Measurements from ENCODE around the gene MREG.

Gene MREG

DNA sequence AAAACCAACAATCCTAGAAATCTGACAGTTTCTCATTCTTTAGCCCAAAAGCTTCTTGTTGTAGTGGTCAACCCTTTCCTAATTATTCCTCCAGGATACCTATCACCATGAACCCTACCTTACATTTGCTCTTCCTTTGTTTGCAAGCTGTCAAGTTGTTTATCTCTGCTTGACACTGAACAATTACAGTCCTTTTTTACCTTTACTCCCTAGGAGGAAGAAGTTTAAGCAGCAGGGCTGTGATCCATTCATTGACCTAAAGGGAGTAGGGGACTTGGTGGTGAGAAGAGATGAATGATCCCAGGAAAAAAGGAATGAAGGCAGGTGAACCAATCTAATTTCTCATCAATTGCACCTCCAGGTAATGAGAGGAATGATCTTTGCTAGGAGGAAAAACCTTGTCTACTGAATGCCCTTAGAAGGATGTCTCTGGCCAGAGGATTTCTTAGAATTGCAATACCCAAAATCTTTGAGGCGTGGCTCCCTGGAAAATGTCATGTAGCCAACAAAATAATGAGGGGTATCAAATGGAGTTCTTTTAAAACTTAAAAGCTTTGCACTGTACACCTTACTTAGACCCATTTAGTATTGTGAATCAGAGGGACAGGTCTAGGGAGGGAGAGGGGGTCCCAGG is 47.7 kb downstream of the MREG start:
- no peak for TF ChIP-seq FOXP2 (optimal IDR thresholded peaks at IDR 0.05; ENCODE audit: borderline replicate concordance, extremely low read depth, extremely low read length, insufficient read depth)
- no peak for TF ChIP-seq TAF1 (IDR thresholded peaks at IDR 0.05; ENCODE audit: borderline replicate concordance, insufficient read depth, low read length)
- TF ChIP-seq SIN3A (IDR thresholded peaks at IDR 0.05; ENCODE audit: borderline replicate concordance, insufficient read depth, low read length): no peak
- TF ChIP-seq POLR2AphosphoS5 (IDR thresholded peaks at IDR 0.05; ENCODE audit: low read depth, low read length): no peak
- TF ChIP-seq, protein P1, sequence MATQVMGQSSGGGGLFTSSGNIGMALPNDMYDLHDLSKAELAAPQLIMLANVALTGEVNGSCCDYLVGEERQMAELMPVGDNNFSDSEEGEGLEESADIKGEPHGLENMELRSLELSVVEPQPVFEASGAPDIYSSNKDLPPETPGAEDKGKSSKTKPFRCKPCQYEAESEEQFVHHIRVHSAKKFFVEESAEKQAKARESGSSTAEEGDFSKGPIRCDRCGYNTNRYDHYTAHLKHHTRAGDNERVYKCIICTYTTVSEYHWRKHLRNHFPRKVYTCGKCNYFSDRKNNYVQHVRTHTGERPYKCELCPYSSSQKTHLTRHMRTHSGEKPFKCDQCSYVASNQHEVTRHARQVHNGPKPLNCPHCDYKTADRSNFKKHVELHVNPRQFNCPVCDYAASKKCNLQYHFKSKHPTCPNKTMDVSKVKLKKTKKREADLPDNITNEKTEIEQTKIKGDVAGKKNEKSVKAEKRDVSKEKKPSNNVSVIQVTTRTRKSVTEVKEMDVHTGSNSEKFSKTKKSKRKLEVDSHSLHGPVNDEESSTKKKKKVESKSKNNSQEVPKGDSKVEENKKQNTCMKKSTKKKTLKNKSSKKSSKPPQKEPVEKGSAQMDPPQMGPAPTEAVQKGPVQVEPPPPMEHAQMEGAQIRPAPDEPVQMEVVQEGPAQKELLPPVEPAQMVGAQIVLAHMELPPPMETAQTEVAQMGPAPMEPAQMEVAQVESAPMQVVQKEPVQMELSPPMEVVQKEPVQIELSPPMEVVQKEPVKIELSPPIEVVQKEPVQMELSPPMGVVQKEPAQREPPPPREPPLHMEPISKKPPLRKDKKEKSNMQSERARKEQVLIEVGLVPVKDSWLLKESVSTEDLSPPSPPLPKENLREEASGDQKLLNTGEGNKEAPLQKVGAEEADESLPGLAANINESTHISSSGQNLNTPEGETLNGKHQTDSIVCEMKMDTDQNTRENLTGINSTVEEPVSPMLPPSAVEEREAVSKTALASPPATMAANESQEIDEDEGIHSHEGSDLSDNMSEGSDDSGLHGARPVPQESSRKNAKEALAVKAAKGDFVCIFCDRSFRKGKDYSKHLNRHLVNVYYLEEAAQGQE (IDR thresholded peaks at IDR 0.05; ENCODE audit: insufficient read depth in 1 of 2, low read depth in 2 of 2, low read length in 2 of 2): no peak

- no peak for TF ChIP-seq FOXP2 (optimal IDR thresholded peaks at IDR 0.05; ENCODE audit: borderline replicate concordance, extremely low read depth, extremely low read length, insufficient read depth)
- TF ChIP-seq, protein P1 (IDR thresholded peaks at IDR 0.05; ENCODE audit: insufficient read depth in 1 of 2, low read depth in 2 of 2, low read length in 2 of 2): no peak
- TF ChIP-seq TAF1 (IDR thresholded peaks at IDR 0.05; ENCODE audit: borderline replicate concordance, insufficient read depth, low read length): no peak
- no peak for TF ChIP-seq POLR2AphosphoS5 (IDR thresholded peaks at IDR 0.05; ENCODE audit: low read depth, low read length)
- TF ChIP-seq SIN3A (IDR thresholded peaks at IDR 0.05; ENCODE audit: borderline replicate concordance, insufficient read depth, low read length): no peak
Measured at GRCh38 chr2:215961981-215962380, 51.4 kb downstream of the MREG start.

- TF ChIP-seq TAF1 (IDR thresholded peaks at IDR 0.05; ENCODE audit: borderline replicate concordance, insufficient read depth, low read length) (no peak), POLR2AphosphoS5 (IDR thresholded peaks at IDR 0.05; ENCODE audit: low read depth, low read length) (no peak), FOXP2 (optimal IDR thresholded peaks at IDR 0.05; ENCODE audit: borderline replicate concordance, extremely low read depth, extremely low read length, insufficient read depth) (no peak), SIN3A (IDR thresholded peaks at IDR 0.05; ENCODE audit: borderline replicate concordance, insufficient read depth, low read length) (no peak)
- TF ChIP-seq, protein P1 (IDR thresholded peaks at IDR 0.05; ENCODE audit: insufficient read depth in 1 of 2, low read depth in 2 of 2, low read length in 2 of 2): no peak
Measured at GRCh38 chr2:215958257-215958656, 55.1 kb downstream of the MREG start.

DNA sequence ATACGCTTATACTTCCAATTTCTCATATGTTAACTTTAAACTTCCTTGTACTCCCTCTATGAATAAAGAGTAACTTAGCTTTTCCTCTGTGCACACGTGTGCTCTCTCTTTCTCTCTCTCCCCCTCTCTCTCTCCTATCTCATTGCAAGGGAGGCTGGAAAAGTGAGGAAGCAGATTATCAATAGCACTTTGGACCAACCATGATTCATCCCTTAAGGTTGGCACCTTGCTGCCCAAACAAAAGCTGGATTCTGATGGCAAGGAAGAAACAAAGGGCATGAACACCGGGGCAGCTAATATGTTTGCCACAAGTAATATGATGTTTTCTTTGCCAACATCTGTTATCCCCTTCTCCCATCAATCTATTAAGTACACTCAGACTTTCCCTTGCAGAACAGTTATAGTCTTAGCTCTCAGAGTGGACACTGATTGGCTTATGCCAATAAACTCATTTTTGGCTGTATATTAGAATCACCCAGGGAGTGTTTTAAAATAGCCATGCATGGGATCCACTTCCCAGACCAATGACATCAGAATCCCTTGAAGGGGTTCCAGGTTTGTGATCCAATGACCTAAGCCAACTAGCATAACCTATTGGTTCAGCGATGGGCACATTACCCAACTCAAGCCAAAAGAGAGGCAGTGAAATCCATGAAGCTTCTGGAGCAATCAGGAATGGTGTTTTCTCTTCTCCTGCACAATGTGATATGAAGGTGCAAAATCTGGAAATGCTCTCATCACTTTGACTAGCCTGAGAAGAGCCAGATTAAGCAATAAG is 60.3 kb downstream of the MREG start:
- TF ChIP-seq FOXP2 (optimal IDR thresholded peaks at IDR 0.05; ENCODE audit: borderline replicate concordance, extremely low read depth, extremely low read length, insufficient read depth) (no peak), SIN3A (IDR thresholded peaks at IDR 0.05; ENCODE audit: borderline replicate concordance, insufficient read depth, low read length) (no peak), TAF1 (IDR thresholded peaks at IDR 0.05; ENCODE audit: borderline replicate concordance, insufficient read depth, low read length) (no peak), POLR2AphosphoS5 (IDR thresholded peaks at IDR 0.05; ENCODE audit: low read depth, low read length) (no peak)
- TF ChIP-seq, protein P1 (IDR thresholded peaks at IDR 0.05; ENCODE audit: insufficient read depth in 1 of 2, low read depth in 2 of 2, low read length in 2 of 2): no peak

Data from PFSK-1 (cell line).